GM18508 (cell line): Measurements from ENCODE around the gene STK32B.

ENCODE experiments used
- ATAC-seq: cut with Tn5 transposase; IDR thresholded peaks from one replicate; pipeline ENCODE4 v1.9.1; 2021; ENCODE audit warnings: moderate number of reproducible peaks; ENCODE audit not compliant: insufficient read depth, unreplicated experiment

Gene STK32B

GRCh38 chr4:5458676-5459075 lies 407.4 kb downstream of the STK32B start:
- ATAC-seq, result no peak

DNA sequence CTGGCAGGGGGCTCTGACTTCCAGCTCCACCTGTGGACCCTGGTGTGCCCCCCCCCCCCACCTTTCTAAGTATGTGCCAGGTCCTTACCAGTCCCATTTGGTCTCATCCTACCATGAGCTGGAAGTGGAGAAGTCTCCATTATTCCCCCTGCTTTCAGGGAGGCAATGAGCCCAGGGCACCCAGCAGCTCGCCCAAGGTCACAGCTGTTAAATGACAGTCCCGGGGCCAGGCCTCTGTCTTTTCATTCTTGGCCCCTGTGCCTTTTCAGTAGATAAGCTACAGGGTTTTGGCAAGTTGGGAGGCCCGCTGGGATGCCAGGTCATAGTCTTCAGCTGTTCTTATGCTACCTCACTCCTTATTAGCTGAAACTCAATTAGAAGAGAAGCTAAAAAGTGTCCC lies 408.0 kb downstream of the STK32B start:
- ATAC-seq, result no peak

- ATAC-seq, result no peak
Measured at GRCh38 chr4:5460106-5460801, 409.0 kb downstream of the STK32B start.

GRCh38 chr4:5461477-5461876 lies 410.2 kb downstream of the STK32B start:
- ATAC-seq, result no peak

- no peak for ATAC-seq
Measured at GRCh38 chr4:5462254-5462835, 411.1 kb downstream of the STK32B start.

- ATAC-seq, result no peak
Measured at GRCh38 chr4:5462896-5463295, 411.6 kb downstream of the STK32B start.

DNA sequence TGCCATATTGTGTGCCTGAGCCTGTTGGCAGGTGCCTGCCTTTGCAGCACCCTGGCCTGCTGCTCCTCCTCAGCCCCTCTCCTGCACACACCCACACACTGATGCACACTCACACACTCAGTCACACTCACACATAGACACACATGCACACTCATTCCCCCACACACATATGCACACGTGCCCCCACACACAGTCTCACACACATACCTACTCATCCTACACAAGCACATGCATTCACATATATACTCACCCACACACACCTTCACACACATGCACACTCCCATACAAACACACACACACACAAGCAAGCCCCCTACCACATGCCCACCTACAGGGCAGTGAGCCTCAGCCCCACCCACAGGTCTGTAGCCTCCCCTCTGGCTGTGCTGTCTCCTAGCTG lies 412.1 kb downstream of the STK32B start:
- ATAC-seq, result no peak

GRCh38 chr4:5463936-5464650 lies 412.8 kb downstream of the STK32B start:
- ATAC-seq, result no peak

DNA sequence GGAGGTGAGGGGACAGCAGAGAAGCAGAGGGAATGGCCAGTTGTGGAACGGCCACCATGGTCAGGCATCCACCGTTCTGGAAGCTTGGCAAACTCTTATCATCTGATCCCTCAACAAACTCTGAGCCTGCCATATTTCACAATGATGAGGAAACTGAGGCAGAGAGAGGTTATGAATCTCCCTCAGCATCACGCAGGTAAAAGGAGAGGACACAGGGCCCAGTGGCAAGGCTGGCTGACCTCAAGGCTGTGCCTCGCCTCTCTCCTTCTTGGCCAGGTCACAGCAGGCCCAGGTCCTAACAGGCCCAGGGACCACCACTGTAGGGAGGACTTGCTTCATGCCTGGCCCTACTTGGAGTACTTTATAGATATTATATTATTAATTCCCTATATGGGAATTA lies 414.2 kb downstream of the STK32B start:
- no peak for ATAC-seq

DNA sequence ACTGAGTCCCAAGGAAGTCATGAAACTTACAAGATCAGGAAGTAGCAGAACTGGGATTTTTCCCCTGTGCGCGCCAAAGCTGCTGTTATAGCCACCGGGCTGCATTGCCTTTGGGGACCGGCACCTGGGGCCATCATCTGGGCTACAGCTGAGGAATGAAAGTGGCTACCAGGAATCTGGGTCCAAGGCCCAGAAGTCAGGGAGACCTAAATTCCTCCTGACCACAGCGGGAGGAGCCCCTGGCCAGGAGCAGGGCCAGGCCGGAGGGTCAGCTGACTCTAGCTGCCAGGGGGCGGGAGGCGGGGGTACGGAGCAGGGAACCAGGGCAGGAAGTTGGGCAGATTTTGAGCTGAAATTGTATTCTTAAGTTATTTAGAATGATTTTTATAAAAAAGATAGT lies 414.7 kb downstream of the STK32B start:
- no peak for ATAC-seq

GRCh38 chr4:5467111-5467510 lies 415.8 kb downstream of the STK32B start:
- ATAC-seq, result no peak

DNA sequence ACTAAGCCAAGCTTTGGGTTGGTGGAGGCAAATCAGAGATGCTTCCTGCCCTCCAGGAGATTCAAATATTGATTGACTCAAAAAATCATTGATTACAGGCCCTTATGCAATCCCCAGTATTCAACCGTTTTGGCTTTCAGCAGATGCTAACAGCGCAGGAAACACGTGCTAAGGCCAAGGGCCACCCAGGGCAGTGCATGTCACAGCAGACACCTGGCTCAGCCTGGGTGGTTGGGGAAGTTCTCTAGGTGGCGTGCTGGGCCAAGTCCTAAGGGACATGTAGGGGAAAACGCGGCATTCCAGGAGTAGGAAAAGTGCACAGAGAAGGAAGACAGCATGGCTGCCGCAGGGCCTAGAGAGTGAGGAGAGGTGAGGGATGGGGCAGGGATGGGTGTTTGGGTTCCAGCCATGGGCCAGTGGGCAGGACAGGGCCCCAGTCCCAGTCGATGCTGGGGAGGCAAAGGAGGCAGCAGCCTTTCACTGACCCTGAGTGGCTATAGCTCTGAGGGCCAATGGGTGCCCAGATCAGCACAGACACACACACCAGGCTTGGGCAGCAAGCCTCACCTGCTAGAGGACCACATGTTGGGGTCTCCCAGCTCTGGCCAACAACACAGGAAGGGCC lies 418.0 kb downstream of the STK32B start:
- no peak for ATAC-seq

DNA sequence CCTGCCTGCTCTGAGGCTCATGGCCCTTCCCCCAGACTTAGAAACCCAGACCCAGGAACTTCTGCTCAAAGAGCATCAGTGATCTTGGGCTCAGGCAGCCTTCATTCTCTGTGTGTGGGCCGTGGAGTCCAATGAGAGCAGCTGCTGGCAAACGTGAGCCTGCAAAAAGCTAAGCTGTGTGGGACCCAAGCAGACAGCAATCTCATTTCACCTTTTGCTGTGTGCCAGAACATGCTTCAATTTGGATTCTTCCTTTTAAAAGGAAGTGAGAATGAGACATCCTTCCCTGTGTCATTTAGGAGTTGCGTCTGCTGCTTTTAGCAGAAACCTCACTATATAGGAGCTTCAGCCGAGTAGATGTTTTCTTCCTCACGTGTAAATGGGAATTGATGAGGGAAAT lies 418.6 kb downstream of the STK32B start:
- ATAC-seq, result no peak

DNA sequence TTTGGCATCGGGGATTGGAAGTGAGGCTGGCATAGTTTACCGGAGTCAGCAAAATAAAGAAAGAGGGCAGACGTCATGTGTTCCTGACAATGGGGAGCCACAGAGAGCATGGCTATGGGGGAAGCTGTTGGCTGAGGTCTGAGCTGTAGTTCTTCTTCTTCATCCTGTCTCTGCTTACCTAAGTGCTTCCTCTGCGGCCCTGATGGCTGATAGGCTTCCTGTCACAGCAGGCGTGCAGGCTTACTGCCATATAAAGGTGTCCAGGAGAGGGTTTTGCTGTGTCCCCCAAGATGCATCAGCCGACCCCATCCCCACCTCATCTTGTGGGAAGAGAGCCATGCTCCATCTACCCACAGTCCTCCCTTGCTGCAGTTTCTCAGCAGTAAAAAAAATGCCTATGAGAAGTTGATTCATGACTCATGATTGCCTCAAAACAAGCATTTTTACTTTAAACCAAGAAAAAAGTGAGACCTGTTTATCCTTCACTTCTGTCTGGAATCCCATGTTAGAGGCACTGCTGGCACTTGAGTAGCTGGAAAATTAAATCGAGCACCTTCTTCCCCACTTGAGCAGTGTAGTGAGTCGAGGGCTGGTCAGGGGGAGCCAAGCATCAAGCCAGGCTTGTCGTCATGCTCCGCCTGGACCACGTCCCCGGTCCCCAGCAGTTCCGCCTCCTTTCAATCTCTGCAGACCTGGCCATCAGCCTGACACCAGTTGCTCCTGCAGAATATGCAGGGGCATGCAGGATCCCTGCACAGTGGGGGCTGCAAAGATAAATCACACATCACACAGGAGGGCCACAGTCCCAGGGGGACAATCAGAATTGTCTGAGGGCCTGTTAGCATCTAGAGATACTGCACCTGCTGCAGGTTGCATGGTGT lies 419.3 kb downstream of the STK32B start:
- ATAC-seq, result no peak

- no peak for ATAC-seq
Measured at GRCh38 chr4:5471206-5471605, 419.9 kb downstream of the STK32B start.

GRCh38 chr4:5471691-5472090 lies 420.4 kb downstream of the STK32B start:
- ATAC-seq, result no peak

GRCh38 chr4:5472160-5472591 lies 420.9 kb downstream of the STK32B start:
- ATAC-seq, result no peak

DNA sequence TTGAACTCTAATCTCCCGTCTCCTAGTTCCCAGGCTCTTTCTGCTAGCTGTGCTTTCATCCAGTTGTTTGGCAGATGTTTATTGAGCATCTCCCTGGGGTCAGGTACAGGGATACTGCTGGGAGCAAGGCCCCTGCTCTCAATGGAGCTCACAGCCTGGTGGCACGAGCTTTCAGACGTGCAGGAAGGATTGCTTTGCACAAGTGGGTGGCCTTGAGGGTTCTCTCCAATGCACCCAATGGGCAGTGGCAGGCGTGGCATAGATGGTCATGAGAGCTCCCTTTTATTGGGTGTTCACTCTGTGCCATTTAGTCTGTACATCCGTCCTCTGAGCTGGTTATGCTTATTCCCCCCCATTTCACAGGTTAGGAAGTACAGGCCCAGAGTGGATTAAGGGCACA lies 421.8 kb downstream of the STK32B start:
- ATAC-seq, result no peak

DNA sequence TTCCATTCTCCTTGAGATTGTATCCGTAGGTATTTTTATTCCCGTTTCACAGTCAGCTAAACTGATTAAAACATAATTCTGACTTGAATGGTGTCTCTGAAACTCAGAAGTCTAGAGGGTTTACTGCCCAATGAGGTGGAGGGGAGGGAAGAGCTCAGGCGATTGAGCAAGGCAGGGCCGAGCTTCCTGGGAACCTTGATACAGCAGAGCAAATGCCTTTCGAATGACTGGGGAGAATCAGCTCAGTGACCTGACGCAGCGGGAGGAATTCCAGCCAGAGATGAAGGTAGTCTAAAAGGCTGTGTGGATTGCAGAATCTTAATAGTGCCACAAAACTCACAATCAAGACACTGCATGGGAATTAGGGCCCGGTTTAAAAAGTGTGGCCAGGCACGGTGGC lies 423.5 kb downstream of the STK32B start:
- no peak for ATAC-seq

DNA sequence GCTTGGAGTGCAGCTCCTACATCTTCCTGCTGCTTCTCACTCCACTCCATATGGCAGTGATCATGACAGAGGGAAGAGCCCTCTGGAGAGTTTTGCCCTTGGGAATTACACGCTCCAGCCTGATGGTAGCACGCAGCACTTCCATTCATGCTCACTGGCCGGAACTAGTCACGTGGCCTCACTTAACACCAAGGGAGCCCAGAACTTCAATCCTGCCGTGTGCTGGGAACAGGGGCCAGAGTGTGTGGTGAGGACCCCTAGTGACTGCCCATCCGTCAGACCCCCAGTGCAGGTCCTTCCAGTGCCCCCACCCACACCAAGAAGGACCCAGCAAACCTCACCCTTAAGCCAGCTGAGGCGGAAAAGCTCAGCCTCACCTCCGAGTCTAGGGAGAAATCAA lies 426.3 kb downstream of the STK32B start:
- no peak for ATAC-seq
